GM21576 (cell line): ENCODE results near the gene LARGE1.

Source experiments
- ATAC-seq: cut with Tn5 transposase; IDR thresholded peaks from one replicate; pipeline ENCODE4 v1.9.1; 2021; ENCODE audit warnings: mild to moderate bottlenecking, moderate library complexity; ENCODE audit not compliant: unreplicated experiment

LARGE1 gene

DNA sequence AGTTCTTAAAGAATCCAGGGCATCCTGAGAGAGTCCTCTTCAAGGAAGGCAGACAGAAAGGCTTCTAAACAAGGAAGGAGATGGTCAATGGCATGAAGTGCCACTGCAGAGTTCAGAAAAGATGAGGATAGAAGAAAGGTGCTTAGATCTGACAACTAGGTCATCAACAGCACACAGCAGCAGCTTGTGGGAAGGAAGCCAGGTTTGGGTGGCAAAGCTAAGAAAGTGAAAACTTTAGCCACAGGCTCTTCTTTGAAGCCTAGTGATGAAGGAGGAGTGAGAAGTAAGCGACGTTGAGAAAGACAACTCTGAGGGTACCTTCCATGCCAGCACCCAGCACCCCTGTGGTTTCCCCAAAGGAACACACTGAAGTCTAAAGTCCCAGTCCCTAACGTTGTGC, 92.0 kb downstream of the LARGE1 start:
- ATAC-seq, result no peak

- ATAC-seq, result no peak
Measured at GRCh38 chr22:33825761-33826160, 94.5 kb downstream of the LARGE1 start.

DNA sequence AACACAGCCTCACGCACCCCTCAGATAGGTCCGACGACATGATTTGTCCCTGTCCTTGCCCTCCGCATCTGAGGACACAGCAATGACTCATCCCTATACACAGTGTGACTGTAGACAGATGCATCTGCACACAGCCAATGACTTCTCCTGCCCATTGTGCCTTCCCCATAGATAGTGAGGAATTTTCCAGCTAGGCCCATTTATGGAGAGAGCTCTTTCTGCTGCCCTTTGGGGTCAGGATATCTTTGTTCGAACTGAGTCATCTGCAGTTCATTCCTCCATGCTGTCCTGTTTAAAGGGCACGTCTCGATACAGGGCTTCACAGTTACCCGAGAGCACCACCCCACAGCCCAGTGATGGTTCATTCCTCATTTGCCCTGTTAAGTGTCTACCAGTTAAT, 96.7 kb downstream of the LARGE1 start:
- ATAC-seq, result no peak

DNA sequence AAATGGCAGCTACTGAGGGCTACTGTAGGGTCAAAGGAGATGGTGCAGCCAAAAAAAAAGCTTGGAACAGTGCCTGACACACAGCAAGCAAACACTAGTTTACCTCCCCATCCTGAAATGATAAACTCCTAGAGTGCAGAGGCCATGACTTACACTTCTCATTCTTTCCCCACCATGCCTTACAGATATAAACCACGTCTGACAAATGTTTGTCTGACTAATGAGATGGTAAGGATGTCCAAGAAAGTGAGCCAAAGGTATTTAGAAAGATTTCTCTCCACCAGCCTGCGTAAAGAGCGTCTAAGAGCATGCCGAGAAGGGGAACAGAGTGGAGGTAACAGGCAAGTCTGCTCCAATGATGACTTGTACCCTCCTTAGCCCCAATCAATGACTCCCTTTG, 99.0 kb downstream of the LARGE1 start:
- ATAC-seq, result no peak

DNA sequence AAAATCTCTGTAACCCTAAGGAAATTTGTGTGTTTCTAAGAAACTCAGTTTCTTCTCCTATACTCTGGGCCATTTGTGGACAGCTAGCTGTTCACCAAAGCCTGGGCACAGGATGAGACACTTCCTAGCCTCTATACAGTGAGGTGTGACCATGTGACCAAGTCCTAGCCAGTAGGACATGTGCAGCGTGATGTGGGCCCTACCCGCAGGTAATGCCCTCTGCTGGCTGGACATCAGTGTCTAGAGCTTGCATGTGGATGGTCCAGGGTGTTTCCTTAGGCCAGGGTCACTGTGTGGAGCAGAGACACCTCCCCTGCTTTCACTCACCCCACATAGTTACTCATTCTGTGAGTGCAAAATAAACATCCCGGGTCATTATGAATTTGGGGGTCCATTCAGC, 100.5 kb downstream of the LARGE1 start:
- ATAC-seq, result no peak

- ATAC-seq, result no peak
Measured at GRCh38 chr22:33817512-33818127, 102.7 kb downstream of the LARGE1 start.

DNA sequence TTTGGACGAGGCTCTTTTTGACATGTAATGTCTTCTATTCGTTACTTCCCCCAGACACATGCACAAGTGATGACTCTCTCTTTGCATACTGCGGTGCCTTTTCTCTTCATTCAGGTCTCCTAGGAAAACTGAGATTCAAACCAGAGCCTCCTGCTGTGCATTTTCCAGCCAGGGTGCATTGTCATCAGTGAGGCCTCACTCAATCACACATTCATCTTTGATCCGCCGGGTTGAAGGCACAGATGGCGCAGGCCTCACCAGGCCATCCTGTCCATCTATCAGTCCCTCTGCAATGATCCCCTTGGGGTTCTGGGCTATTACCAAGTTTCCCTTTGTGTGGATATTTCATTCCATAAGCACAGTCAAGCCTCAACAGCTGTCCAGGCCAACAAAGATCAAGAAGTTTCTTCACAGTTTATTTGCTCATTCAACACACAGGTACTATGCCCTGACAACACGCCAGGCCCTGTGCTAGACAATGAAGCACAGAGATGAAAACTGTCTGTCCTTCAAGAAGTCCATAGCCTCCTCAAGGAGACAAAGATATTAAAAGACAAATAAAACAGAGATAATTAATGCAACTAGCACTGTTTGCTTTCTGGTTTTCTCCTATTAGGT, 107.8 kb downstream of the LARGE1 start:
- ATAC-seq, result no peak

- no peak for ATAC-seq
Measured at GRCh38 chr22:33811686-33812085, 108.6 kb downstream of the LARGE1 start.

GRCh38 chr22:33811208-33811607, 109.1 kb downstream of the LARGE1 start:
- ATAC-seq, result no peak

GRCh38 chr22:33807470-33807869, 112.8 kb downstream of the LARGE1 start:
- ATAC-seq, result no peak

DNA sequence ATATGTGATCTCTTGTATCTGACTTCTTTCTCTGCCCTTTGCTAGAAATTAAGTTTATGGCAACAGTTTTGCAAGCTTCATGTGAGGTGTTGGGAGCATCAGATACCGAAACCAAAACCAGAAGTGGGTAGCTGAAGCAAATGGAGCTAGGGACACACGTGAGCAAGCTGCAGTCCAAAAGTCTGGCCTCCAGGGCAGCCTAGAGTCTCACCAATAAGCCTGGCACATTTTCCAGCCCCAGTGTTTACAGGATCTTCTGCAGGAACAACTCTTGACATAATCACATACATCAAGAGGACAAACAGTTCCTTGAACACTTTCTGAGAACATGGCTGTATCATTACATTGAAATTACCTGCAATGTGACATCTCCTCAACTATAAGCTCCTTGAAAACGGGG, 114.1 kb downstream of the LARGE1 start:
- ATAC-seq, result no peak

DNA sequence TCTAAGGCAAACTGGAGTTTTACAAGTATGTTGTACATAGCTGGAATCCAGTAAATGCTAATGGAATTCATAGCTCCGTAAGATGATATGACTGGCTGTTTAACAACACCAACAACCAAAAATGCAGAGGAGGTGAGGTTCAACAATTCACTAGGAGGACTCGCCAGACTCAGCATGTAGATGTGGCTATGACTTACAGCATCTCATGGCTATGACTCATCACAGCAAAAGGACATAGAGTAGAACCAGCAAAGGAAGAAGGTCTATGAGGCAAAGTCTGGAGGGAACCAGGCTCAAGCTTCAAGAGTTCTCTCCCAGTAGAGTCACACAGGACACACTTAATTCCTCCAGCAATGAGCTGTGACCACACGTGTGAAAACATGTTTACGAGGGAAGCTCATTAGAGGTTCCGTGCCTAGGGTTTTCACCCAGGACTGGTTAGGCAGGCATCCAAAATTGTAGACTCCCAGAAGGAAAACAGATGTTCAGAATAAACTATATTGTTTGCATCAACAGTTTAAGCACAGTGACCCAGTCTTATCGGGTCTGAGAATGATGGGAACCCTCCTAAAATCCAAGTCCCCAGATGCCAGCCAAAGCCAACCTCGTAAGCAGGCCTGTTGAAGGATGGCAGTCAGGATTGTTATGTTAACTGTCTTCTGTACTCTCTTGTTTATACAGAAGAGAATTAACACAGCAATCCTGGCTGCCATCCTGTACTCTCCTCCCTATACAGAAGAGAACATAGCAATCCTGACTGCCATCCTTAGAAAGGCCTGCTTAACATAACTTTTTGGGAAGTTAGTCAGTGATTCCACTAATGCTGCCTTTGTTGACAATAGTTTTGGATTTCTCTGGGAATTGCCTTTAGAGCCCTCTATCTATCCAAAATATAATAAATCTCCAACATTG, 116.6 kb downstream of the LARGE1 start:
- no peak for ATAC-seq

DNA sequence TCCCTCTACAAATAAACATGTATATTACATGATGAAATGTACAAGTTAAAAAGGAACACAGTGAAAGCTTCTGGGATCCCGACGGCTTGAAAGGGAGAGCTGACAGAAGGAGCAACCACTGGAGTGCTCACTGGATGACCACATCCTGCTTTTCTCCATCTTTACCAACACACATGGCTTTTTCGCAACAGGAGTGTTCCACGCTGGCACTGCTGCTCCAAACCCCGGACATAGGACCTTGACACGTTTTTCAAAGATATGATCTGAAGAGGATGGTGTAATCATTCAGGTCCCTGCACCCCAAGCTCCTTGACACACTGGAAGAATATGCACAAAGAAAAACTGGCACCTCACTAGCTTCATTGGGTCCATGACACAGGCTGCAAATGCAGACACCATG, 121.9 kb downstream of the LARGE1 start:
- ATAC-seq, result no peak

GRCh38 chr22:33796494-33796893, 123.8 kb downstream of the LARGE1 start:
- ATAC-seq, result no peak

DNA sequence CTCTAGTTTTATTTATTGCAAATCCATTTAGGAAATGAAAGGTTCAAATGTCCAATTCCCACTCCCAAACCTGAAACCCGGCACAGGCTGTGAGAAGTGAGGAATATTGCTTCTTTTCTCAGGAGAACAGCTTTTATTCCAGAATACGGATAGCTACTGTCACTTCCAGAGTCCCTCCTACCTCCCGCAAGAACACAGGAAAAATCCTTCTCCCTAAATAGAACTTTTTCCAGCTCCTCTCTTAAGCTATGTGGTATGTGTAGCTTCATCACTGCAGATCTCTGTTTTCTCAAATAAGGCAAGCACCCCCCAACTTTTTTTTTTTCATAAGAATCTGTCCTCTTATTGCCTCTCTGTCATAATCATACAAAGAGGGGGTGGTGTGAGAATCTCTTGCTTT, 126.8 kb downstream of the LARGE1 start:
- no peak for ATAC-seq

- no peak for ATAC-seq
Measured at GRCh38 chr22:33792832-33793231, 127.4 kb downstream of the LARGE1 start.

DNA sequence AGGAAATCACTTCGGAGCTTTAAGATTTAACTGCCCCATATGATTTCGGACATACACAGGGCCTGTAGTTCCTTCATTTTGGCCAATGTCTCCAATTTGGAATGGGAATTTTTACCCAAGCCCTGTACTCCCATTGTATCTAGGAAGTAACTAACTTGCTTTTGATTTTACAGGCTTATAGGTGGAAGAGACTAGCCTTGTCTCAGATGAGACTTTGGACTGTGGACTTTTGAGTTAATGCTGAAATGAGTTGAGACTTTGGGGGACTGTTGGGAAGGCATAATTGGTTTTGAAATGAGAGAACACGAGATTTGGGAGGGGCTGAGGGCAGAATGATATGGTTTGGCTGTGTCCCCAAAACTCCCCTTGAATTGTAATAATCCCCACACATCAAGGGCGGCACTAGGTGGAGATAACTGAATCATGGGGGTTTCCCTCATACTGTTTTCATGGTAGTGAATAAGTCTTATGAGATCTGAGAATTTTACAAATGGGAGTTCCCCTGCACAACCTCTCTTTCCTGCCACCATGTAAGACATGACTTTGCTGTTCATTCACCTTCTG, 130.5 kb downstream of the LARGE1 start:
- ATAC-seq, result no peak

GRCh38 chr22:33788927-33789326, 131.3 kb downstream of the LARGE1 start:
- no peak for ATAC-seq

DNA sequence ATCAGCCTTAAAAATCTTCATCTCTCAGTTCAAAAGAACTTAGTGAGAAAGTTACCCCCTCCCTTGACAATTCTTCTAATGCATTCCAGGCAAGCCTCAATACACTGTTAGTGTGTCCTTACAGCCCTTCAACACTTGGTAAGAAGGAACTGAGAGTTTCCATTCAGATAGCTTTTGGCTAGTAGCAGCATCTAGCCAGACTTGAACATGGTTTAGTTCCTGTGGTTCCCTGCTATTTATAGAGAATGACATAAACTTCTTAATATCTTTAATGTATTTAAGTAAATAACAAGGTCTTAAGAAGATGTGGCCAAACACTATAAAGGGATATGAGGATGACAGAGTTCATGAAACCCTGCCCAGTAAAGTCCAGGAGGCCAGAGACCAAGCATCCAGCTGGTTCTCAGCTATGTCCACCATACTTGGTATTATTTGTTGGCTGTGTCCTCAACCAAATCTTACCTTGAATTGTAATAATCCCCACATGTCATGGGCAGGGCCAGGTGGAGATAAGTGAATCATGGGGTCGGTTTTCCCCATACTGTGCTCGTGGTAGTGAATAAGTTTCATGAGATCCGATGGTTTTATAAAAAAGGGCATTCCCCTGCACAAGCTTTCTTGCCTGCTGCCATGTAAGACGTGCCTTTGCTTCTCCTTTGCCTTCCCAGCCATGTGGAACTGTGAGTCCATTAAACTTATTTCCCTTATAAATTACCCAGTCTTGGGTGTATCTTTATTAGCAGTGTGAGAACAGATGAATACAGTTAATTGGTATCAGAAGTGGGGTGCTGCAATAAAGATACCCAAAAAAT, 132.4 kb downstream of the LARGE1 start:
- ATAC-seq, result no peak

DNA sequence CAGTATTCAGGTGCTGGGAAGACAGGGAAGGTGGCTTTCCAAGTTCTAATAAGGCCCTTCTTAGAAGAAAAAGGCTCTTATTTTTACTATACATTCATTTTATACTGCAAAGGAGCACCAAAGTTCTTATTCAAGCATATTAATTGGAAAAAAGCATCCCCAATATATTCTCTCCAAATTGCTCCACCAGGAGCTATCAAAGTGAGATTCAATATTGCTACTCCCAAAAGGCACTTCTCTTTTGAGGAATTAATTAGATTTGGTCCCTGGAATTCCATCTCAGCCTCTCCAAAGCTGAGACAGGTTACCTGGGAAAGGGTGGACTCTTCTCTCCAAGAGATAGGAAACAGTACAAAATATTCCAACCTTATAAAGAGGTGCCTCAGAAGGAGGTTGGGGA, 134.1 kb downstream of the LARGE1 start:
- no peak for ATAC-seq
